ENCODE data around the gene WDPCP. TPM values are rescaled to one million over a fixed set of nuclear protein-coding genes. Genes with fewer than 3 reads are reported as not detected.

The WDPCP gene
- total RNA-seq, 1 donor from 2014 or later, result 30.7 TPM

DNA sequence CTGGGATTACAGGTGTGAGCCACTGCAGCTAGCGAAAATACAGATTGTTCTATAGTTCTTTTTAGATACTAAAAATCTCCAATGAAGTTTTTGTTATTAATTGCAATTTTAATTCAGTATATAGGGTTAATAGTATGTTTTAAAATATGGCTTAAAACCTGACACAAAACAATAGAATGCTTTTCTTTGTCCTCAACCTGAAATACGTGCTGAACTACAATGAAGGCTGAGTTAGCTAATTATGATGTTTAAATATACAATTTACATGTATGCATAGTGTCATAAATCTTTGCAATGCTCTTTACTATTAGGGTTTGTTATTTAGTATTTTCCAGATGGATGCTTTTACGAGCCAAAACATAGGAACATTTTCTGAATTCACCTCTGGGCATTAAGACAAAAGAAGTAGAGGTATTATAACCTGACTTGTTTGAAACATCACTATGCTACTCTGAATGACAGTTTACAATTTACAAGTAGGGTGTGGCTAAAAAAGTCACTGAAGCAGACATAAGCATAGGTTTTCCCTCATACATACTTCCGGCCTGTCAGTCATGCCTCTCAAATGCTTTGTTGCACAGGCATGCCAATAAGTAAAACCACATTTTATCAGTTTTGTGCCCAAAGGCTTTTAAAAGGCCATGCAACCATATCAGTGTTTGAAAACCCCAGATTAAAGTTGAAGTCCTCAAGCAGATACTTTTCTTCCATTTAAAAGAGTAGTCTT is 369.3 kb downstream of the WDPCP start:
- TF ChIP-seq CTCF (IDR thresholded peaks at IDR 0.05; ENCODE audit: unreplicated experiment), result no peak
- Mint-ChIP-seq H3K27ac (no peak overlapping the region), H3K4me1 (peaks cover 6% of the 10 kb centered on the region), H3K27me3 (ENCODE audit: low read depth) (no peaks in the 10 kb centered on the region), H3K9me3 (peaks cover 20% of the 10 kb centered on the region), H3K36me3 (peaks cover 3% of the 10 kb centered on the region), H3K4me3 (no peak overlapping the region)
- DNase-seq (ENCODE audit: low spot score in 2 of 2, unreplicated experiment in 2 of 2), result no peak

DNA sequence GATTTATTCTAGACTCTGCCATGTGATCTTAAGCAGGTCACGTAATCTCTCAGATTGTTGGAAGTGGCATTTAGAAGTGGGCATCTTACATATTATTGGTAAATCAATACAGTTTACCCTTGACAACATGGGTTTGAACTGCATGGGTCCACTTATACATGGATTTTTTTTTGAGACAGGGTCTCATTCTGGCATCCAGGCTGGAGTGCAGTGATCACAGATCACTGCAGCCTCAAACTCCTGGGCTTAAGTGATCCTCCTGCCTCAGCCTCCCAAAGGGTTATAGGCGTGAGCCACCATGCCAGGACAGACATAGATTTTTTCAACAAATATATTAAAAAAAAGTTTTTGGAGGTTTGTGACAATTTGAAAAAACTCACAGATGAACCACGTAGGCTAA is 393.0 kb downstream of the WDPCP start:
- no peak for DNase-seq (ENCODE audit: low spot score in 2 of 2, unreplicated experiment in 2 of 2)
- Mint-ChIP-seq H3K27ac (no peak overlapping the region), H3K9me3 (peaks cover 12% of the 10 kb centered on the region), H3K4me3 (no peak overlapping the region), H3K36me3 (peaks cover 4% of the 10 kb centered on the region), H3K27me3 (ENCODE audit: low read depth) (no peaks in the 10 kb centered on the region), H3K4me1 (peaks cover 6% of the 10 kb centered on the region)
- no peak for TF ChIP-seq CTCF (IDR thresholded peaks at IDR 0.05; ENCODE audit: unreplicated experiment)

DNA sequence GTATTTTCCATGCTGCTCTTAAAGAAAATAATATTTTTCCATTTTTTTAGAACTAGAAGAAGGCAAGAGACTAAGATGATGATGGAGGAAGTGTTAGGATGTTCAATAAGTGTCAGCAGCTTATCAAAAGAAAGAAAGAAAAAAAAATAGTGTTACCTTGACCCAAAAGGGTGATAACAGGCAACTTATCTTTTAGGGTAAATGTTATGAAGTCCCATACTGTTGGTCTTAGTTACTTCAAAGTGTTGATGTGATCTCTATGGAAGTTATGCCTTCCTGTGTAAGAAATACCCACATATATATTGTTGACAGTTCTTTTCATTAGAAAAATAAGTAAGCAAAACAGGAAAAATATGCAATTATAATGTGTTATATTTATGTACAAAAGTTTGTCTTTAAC is 394.1 kb downstream of the WDPCP start:
- H3K4me1 Mint-ChIP-seq, result peaks cover 6% of the 10 kb centered on the region
- H3K27ac Mint-ChIP-seq, result no peak overlapping the region
- peaks cover 11% of the 10 kb centered on the region for H3K9me3 Mint-ChIP-seq
- H3K27me3 Mint-ChIP-seq (ENCODE audit: low read depth), result no peaks in the 10 kb centered on the region
- H3K36me3 Mint-ChIP-seq, result peaks cover 5% of the 10 kb centered on the region
- no peak for TF ChIP-seq CTCF (IDR thresholded peaks at IDR 0.05; ENCODE audit: unreplicated experiment)
- DNase-seq (ENCODE audit: low spot score in 2 of 2, unreplicated experiment in 2 of 2), result no peak
- H3K4me3 Mint-ChIP-seq, result no peak overlapping the region

DNA sequence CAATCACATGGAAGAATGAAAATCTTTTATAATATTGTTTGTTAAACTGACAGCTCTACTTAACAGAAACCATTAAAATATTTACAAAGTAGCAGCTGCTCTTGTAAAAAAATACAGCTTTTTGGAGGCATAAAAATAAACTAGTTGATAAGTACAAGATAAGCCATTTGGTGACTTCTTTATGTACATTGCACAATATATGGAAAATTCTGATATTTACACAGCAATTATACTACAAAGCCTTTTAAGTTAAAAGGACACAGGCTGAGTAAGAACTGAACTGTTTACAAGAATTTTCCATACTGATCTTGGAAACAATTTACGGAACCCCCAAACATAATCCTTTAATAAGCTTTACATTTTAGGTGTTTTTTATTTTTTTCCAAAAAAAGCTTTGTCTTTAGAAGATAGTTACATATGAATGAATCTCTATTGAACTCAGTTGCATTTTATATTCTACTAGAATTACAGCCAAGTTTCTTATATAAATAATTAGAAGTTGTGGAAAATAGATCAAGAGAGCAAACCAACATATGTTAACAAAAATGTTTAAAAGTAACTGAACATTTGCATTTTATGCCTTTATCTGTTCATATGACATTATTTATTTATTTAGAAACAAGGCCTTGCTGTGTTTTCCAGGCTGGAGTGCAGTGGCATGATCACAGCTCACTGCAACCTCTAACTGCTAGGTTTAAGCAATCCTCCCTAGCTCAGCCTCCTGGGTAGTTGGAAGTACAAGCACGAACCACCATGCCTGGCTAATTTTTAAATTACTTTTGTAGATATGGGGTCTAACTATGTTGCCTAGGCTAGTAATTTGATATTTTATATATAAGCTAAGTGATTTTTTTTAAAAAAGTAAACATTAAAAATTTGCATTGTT is 395.1 kb downstream of the WDPCP start:
- Mint-ChIP-seq H3K4me3 (no peak overlapping the region), H3K36me3 (peaks cover 14% of the 10 kb centered on the region), H3K27ac (no peak overlapping the region), H3K9me3 (peaks cover 16% of the 10 kb centered on the region), H3K27me3 (ENCODE audit: low read depth) (no peaks in the 10 kb centered on the region), H3K4me1 (peaks cover 6% of the 10 kb centered on the region)
- no peak for TF ChIP-seq CTCF (IDR thresholded peaks at IDR 0.05; ENCODE audit: unreplicated experiment)
- DNase-seq (ENCODE audit: low spot score in 2 of 2, unreplicated experiment in 2 of 2), result no peak

DNA sequence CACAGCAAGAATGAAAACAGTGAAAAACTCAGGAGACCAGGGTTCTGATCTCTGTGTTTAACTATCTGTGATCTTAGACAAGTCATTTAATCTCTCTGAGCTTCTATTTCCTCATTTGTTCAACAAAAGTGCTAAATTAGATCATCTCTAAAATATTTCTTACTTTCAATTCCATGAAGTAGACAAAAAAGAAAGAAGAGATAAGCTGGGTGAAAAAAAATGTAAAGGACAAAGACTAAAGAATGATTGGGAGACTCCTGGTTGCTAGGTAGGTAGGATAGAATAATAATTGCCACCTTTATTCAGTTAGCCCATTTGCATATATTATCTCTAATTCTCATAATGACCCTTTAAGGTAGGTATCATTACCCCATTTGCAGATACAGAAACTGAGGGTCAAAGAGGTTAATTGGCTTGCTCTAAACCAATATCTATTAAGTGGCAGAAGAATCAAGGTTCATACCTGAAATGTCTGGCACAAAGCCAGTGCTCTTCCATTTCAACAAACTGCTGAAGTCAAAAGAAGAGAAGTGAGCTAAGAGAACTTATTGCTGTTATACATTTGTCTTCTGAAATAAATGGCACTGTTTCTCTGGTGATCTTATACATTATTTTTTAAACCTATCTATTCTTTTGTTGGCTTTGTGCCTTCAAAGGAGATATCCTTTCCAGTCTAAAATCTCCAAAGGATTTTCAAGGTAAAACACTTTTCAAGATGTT is 395.9 kb downstream of the WDPCP start:
- H3K27ac Mint-ChIP-seq, result peak overlapping the region; percentile 9
- peaks cover 23% of the 10 kb centered on the region for H3K9me3 Mint-ChIP-seq
- DNase-seq (ENCODE audit: low spot score in 2 of 2, unreplicated experiment in 2 of 2), result no peak
- H3K4me3 Mint-ChIP-seq, result no peak overlapping the region
- TF ChIP-seq CTCF (IDR thresholded peaks at IDR 0.05; ENCODE audit: unreplicated experiment), result no peak
- H3K27me3 Mint-ChIP-seq (ENCODE audit: low read depth), result no peaks in the 10 kb centered on the region
- peaks cover 17% of the 10 kb centered on the region for H3K36me3 Mint-ChIP-seq
- peaks cover 6% of the 10 kb centered on the region for H3K4me1 Mint-ChIP-seq

All from mesothelial cell of epicardium (in vitro differentiated cells).